CD8-positive, alpha-beta memory T cell (primary cell): Measurements from ENCODE around the gene DGLUCY. TPM values are rescaled to one million over a fixed set of nuclear protein-coding genes. Genes with fewer than 3 reads are reported as not detected.
"Not testable (repeated sequence)": the region's sequence is repeated elsewhere in the genome, so short reads cannot be mapped to it uniquely, and the experiment has no call there.

Experiments used
- CTCF ChIA-PET: fragments of 350-600 bp; sonication (Branson Sonifier 250); formaldehyde crosslinking; loops from one replicate; lab custom pipeline; 2021; ENCODE audit warnings: antibody characterized with exemption; lab: Charles Lee
- POLR2A ChIA-PET: fragments of 350-600 bp; sonication (Branson Sonifier 250); formaldehyde crosslinking; loops from one replicate; lab custom pipeline; 2021; ENCODE audit warnings: antibody characterized with exemption; lab: Charles Lee
- DNase-seq, 5 donors: peaks; one replicate each; pipeline versions ENCODE4 v3.0.0 to v3.0.0-alpha.2; 2020 to 2022; ENCODE audit warnings: mixed read lengths in 1 of 5
- H3K27ac ChIP-seq: one replicate; pipeline ENCODE4 v1.7.0; 2013; ENCODE audit warnings: low read depth, mild to moderate bottlenecking, low read length, moderate library complexity
- H3K27me3 ChIP-seq: 2 replicates; pipeline ENCODE4 v1.7.0; 2013; ENCODE audit warnings: low read length, mild to moderate bottlenecking; ENCODE audit not compliant: insufficient read depth, poor library complexity, severe bottlenecking
- H3K36me3 ChIP-seq: 2 replicates; pipeline ENCODE4 v1.7.0; 2013; ENCODE audit warnings: mild to moderate bottlenecking, low read length, moderate library complexity; ENCODE audit not compliant: insufficient read depth
- H3K4me1 ChIP-seq: 2 replicates; pipeline ENCODE4 v1.7.0; 2013; ENCODE audit warnings: mild to moderate bottlenecking, low read length, moderate library complexity; ENCODE audit not compliant: insufficient read depth
- H3K4me3 ChIP-seq: 2 replicates; pipeline ENCODE4 v1.7.0; 2013; ENCODE audit warnings: mild to moderate bottlenecking, low read length
- H3K9me3 ChIP-seq: 2 replicates; pipeline ENCODE4 v1.7.0; 2013; ENCODE audit warnings: mild to moderate bottlenecking, low read length
- H3K27ac Mint-ChIP-seq, 8 donors: one replicate each; pipeline ENCODE4 v1.8.0; 2020 to 2021; ENCODE audit warnings: mixed read lengths in 8 of 8, mild to moderate bottlenecking in 6 of 8, inconsistent platforms in 3 of 8, moderate library complexity in 3 of 8
- H3K27me3 Mint-ChIP-seq, 2 donors: one replicate each; pipeline ENCODE4 v1.8.0; 2020 to 2021; ENCODE audit warnings: mixed read lengths in 2 of 2, mild to moderate bottlenecking in 1 of 2, moderate library complexity in 1 of 2
- H3K36me3 Mint-ChIP-seq, 3 donors: one replicate each; pipeline ENCODE4 v1.8.0; 2020 to 2021; ENCODE audit warnings: mixed read lengths in 3 of 3, inconsistent platforms in 1 of 3, mild to moderate bottlenecking in 1 of 3
- H3K4me1 Mint-ChIP-seq, 3 donors: one replicate each; pipeline ENCODE4 v1.8.0; 2020 to 2021; ENCODE audit warnings: mixed read lengths in 3 of 3, inconsistent platforms in 1 of 3, mild to moderate bottlenecking in 1 of 3
- H3K4me3 Mint-ChIP-seq, 7 donors: one replicate each; pipeline ENCODE4 v1.8.0; 2020 to 2021; ENCODE audit warnings: mixed read lengths in 7 of 7, mild to moderate bottlenecking in 6 of 7, moderate library complexity in 4 of 7, inconsistent platforms in 2 of 7
- H3K9me3 Mint-ChIP-seq, 5 donors: one replicate each; pipeline ENCODE4 v1.8.0; 2020 to 2022; ENCODE audit warnings: mixed read lengths in 5 of 5, mild to moderate bottlenecking in 3 of 5, moderate library complexity in 2 of 5, inconsistent platforms in 1 of 5
- polyA plus RNA-seq: library from polyadenylated mRNA; unstranded; fragments of 300-500 nt; fragmentation: Illumina TruSeq; gene quantifications from one replicate; pipeline ENCODE4 v1.2.3, GENCODE V29; 2021
- total RNA-seq, 2 experiments: library from RNA; stranded (reverse); gene quantifications; one replicate each; pipeline ENCODE4 v1.2.3, GENCODE V29; 2021

The DGLUCY gene
- total and polyA plus RNA-seq, 3 experiments from 2014 or later = 45.3 to 55.5 (median 48.7) TPM

- H3K4me3 ChIP-seq = no peak overlapping the region
- Mint-ChIP-seq H3K4me3 (peak overlapping the region in 3 of 7 donors; percentile 19 to 34 (median 30)), H3K9me3 (no peaks in the 10 kb centered on the region), H3K27ac (peak overlapping the region in 3 of 8 donors; percentile 4 to 31 (median 5)), H3K4me1 (peaks cover 29 to 41% (median 38%) of the 10 kb centered on the region in 3 donors), H3K36me3 (no peaks in the 10 kb centered on the region), H3K27me3 (peaks cover 0 to under 1% of the 10 kb centered on the region in 2 donors)
- DNase-seq = no peak
- H3K9me3 ChIP-seq = no peaks in the 10 kb centered on the region
- CTCF ChIA-PET = interaction anchor here (0.7 to 1.8 kb wide), 2 partner anchors 18 to 21 kb away, joined by 3 read pairs; no protein-coding TSS in a partner anchor
- POLR2A ChIA-PET = no interaction called here
- peaks cover 16% of the 10 kb centered on the region for H3K4me1 ChIP-seq
- H3K36me3 ChIP-seq = no peaks in the 10 kb centered on the region
- no peak overlapping the region for H3K27ac ChIP-seq
- H3K27me3 ChIP-seq = no peaks in the 10 kb centered on the region
Observed at GRCh38 chr14:91080071-91080470, 33.8 kb upstream of the DGLUCY start.

DNA sequence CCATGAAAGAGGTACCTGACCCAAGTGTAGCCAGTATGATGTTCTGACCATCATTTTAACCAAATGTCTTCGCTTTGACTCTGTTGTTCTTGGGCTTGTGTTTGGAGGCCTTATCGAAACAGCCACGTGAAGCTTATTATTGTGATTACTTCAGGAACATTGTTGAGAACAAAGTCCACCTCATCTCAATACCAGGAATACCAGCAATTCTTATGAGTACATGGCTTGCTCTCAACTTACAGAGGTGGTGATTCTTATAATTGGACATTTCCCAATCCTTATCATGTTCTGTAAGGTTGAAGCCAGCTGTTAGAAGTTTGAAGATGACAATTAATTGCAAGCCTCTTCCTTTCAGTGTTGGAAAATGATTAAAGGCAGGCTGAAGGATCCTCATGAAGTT lies 31.6 kb upstream of the DGLUCY start:
- Histone ChIP-seq H3K4me3 (no peak overlapping the region), H3K36me3 (no peaks in the 10 kb centered on the region), H3K9me3 (no peaks in the 10 kb centered on the region), H3K27ac (no peak overlapping the region), H3K27me3 (no peaks in the 10 kb centered on the region), H3K4me1 (peaks cover 12% of the 10 kb centered on the region)
- POLR2A ChIA-PET = no interaction called here
- H3K27me3 Mint-ChIP-seq = peaks cover 0 to 3% of the 10 kb centered on the region in 2 donors
- H3K36me3 Mint-ChIP-seq = no peaks in the 10 kb centered on the region
- DNase-seq = no peak
- CTCF ChIA-PET = interaction anchor here (0.6 to 2.4 kb wide), 3 partner anchors 16 to 25 kb away, joined by 3 to 6 read pairs (median 3); no protein-coding TSS in a partner anchor
- peaks cover 19 to 34% (median 31%) of the 10 kb centered on the region in 3 donors for H3K4me1 Mint-ChIP-seq
- no peaks in the 10 kb centered on the region for H3K9me3 Mint-ChIP-seq
- H3K4me3 Mint-ChIP-seq = no peak overlapping the region
- no peak overlapping the region for H3K27ac Mint-ChIP-seq

- Mint-ChIP-seq H3K4me1 (peaks cover 6 to 17% (median 14%) of the 10 kb centered on the region in 3 donors), H3K36me3 (no peaks in the 10 kb centered on the region), H3K27me3 (peaks cover 0 to 5% of the 10 kb centered on the region in 2 donors), H3K27ac (no peak overlapping the region), H3K4me3 (no peak overlapping the region), H3K9me3 (no peaks in the 10 kb centered on the region)
- H3K9me3 ChIP-seq = no peaks in the 10 kb centered on the region
- DNase-seq = no peak
- H3K4me1 ChIP-seq = no peaks in the 10 kb centered on the region
- H3K4me3 ChIP-seq = no peak overlapping the region
- H3K27ac ChIP-seq = no peak overlapping the region
- no peaks in the 10 kb centered on the region for H3K36me3 ChIP-seq
- H3K27me3 ChIP-seq = no peaks in the 10 kb centered on the region
- CTCF ChIA-PET = no interaction called here
- POLR2A ChIA-PET = no interaction called here
Observed at GRCh38 chr14:91084516-91084915, 29.4 kb upstream of the DGLUCY start.

GRCh38 chr14:91087470-91087869 lies 26.4 kb upstream of the DGLUCY start:
- H3K4me3 Mint-ChIP-seq, H3K27me3 ChIP-seq, H3K36me3 Mint-ChIP-seq, H3K4me3 ChIP-seq, H3K4me1 Mint-ChIP-seq, H3K27me3 Mint-ChIP-seq, CTCF ChIA-PET, H3K9me3 ChIP-seq, DNase-seq, H3K27ac ChIP-seq, H3K9me3 Mint-ChIP-seq, H3K36me3 ChIP-seq, H3K4me1 ChIP-seq: not testable (repeated sequence)
- POLR2A ChIA-PET = interaction anchor here (1.2 kb wide), 1 partner anchor 27 kb away, joined by 3 read pairs; the partner anchor contains the start of gene RPS6KA5
- H3K27ac Mint-ChIP-seq = peak overlapping the region in 1 of 8 donors; percentile 36

DNA sequence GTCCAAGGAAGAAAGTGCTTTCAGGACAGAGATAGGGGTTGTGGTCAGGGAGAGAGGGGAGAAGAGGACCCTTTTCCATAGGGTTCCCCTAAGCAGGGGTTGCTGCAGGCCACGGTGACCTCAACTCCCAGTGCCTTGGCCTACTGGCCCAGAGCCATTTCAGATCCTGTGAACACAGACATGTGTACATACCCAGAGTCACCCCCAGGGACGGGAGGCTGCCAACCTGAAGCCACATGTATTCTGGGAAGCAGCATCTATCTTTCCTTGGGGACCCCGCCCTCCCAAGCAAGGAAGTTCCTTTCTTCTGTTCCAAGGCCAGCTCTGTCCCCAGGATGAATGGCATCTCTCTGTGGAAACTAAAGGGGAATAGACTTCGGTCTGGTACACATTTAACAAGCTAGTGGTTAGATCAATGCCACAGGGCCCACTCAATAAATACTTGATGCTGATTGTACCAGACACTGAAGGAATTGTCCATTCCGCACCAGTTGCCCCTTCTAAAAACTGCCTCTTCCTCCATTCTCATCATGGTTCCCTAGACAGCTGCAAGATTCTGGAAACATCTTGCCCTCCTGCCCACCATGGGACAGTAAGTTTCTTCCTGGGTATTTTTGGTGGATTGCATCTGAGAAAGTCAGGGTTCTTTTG lies 25.2 kb upstream of the DGLUCY start:
- Histone ChIP-seq H3K4me1 (no peaks in the 10 kb centered on the region), H3K27ac (no peak overlapping the region), H3K36me3 (no peaks in the 10 kb centered on the region), H3K27me3 (no peaks in the 10 kb centered on the region), H3K4me3 (no peak overlapping the region), H3K9me3 (no peaks in the 10 kb centered on the region)
- Mint-ChIP-seq H3K27ac (peak overlapping the region in 2 of 8 donors; percentile 29 to 54), H3K27me3 (peaks cover 0 to 8% of the 10 kb centered on the region in 2 donors), H3K4me1 (peaks cover 2 to 7% (median 7%) of the 10 kb centered on the region in 3 donors), H3K36me3 (no peaks in the 10 kb centered on the region), H3K4me3 (no peak overlapping the region), H3K9me3 (no peaks in the 10 kb centered on the region)
- DNase-seq = no peak
- POLR2A ChIA-PET = no interaction called here
- CTCF ChIA-PET = interaction anchor here (1.6 kb wide), 1 partner anchor 84 kb away, joined by 5 read pairs; no protein-coding TSS in a partner anchor

DNA sequence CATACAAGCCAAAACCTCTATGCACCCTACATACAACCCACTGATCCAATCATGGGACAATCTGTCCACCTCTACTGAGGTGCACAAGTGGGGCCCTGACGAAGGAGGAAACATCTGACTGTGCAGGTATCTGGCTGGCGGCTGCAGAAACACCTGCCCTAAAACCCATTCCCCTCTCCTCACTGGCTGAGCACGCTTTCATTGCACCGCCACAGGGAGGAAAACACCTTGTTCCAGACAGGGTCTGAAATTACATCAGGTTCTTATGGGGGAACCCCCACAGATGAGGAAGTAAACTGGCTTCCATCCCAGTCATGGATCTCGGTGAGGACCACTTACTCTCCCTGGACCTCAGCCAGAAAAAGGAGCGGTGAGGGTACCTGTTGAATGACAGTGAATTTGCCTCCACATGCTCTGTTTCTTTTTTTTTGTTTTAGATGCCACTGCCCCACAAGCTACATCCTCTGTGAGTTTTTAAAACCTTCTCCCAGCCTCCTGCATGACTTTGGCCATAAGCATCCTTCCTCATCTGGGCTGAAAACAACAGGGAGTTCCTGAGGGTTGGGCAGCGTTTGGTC lies 23.8 kb upstream of the DGLUCY start:
- H3K4me1 Mint-ChIP-seq = peaks cover 2 to 7% (median 7%) of the 10 kb centered on the region in 3 donors
- Histone ChIP-seq H3K9me3 (no peaks in the 10 kb centered on the region), H3K36me3 (no peaks in the 10 kb centered on the region), H3K4me3 (no peak overlapping the region), H3K27me3 (no peaks in the 10 kb centered on the region), H3K27ac (no peak overlapping the region), H3K4me1 (no peaks in the 10 kb centered on the region)
- ChIA-PET POLR2A (no interaction called here), CTCF (interaction anchor here (1.6 kb wide), 1 partner anchor 83 kb away, joined by 5 read pairs; no protein-coding TSS in a partner anchor)
- DNase-seq = no peak
- no peaks in the 10 kb centered on the region for H3K9me3 Mint-ChIP-seq
- no peaks in the 10 kb centered on the region for H3K36me3 Mint-ChIP-seq
- peaks cover 0 to 8% of the 10 kb centered on the region in 2 donors for H3K27me3 Mint-ChIP-seq
- no peak overlapping the region for H3K4me3 Mint-ChIP-seq
- peak overlapping the region in 1 of 8 donors; percentile 50 for H3K27ac Mint-ChIP-seq

DNA sequence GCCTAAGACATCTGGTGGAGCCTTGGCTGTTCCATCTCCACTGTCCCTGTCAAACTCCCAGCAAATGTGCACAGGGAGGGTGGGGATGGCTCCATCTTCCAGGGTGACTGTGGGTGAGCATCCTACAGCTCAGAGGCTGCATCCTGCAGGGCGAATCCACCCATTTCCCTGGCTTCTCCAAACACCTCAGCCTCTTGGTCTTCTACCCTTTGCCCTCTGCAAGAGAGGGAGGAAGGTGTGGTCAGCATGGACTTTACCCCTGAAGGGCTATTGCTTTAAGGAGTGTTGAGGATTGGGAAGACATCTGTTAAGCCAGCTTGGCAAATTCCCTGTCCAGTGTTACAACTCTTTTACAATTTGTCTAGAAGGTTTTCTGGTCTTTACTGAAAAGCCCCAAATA lies 23.1 kb upstream of the DGLUCY start:
- H3K9me3 Mint-ChIP-seq = no peaks in the 10 kb centered on the region
- Histone ChIP-seq H3K27ac (no peak overlapping the region), H3K27me3 (no peaks in the 10 kb centered on the region), H3K36me3 (no peaks in the 10 kb centered on the region), H3K9me3 (no peaks in the 10 kb centered on the region), H3K4me1 (no peaks in the 10 kb centered on the region), H3K4me3 (no peak overlapping the region)
- peaks cover 0 to 6% of the 10 kb centered on the region in 2 donors for H3K27me3 Mint-ChIP-seq
- H3K4me1 Mint-ChIP-seq = peaks cover 2 to 7% (median 7%) of the 10 kb centered on the region in 3 donors
- ChIA-PET CTCF (no interaction called here), POLR2A (no interaction called here)
- no peak for DNase-seq
- no peak overlapping the region for H3K4me3 Mint-ChIP-seq
- H3K27ac Mint-ChIP-seq = peak overlapping the region in 1 of 8 donors; percentile 60
- no peaks in the 10 kb centered on the region for H3K36me3 Mint-ChIP-seq

GRCh38 chr14:91092073-91092472 lies 21.8 kb upstream of the DGLUCY start:
- Mint-ChIP-seq H3K27me3 (peaks cover 0 to 6% of the 10 kb centered on the region in 2 donors), H3K4me1 (peaks cover 2 to 5% (median 5%) of the 10 kb centered on the region in 3 donors), H3K36me3 (no peaks in the 10 kb centered on the region), H3K27ac (no peak overlapping the region), H3K9me3 (no peaks in the 10 kb centered on the region), H3K4me3 (no peak overlapping the region)
- no peak for DNase-seq
- no peaks in the 10 kb centered on the region for H3K27me3 ChIP-seq
- H3K36me3 ChIP-seq = no peaks in the 10 kb centered on the region
- H3K27ac ChIP-seq = no peak overlapping the region
- ChIA-PET POLR2A (no interaction called here), CTCF (no interaction called here)
- H3K4me3 ChIP-seq = no peak overlapping the region
- no peaks in the 10 kb centered on the region for H3K4me1 ChIP-seq
- H3K9me3 ChIP-seq = no peaks in the 10 kb centered on the region
